Measurements from ENCODE around the gene SEPTIN7. TPM values are rescaled to one million over a fixed set of nuclear protein-coding genes. Genes with fewer than 3 reads are reported as not detected.

SEPTIN7 gene
- total RNA-seq, 3 donors from 2014 or later, result 166 to 181 (median 177) TPM

DNA sequence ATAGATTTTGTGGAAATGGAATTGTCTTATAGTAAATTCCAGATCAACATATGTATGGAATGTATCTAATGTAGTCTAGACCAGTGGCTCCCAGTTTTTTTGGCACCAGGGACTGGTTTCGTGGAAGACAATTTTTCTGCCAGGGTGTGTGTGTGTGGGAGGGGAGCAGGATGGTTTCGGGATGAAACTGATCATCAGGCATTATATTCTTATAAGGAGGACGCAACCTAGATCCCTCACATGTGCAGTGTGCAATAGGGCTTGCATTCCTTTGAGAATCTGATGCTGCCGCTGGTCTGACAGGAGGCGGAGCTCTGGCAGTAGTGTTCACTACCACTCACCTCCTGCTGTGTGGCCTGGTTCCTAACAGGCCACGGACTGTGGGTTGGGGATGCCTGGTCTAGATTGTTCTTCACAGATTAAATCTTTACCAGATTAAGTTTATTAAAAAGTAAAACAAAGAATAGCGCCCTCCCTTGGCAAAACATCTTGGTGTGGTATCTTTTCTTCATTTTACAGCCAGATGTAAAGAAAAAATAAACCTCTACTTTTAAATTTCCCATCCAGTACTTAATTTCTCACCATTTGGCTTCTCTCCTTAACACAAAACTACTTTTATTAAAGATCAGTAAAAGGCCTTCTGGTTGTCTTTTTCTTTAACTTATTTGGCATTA lies 48.4 kb downstream of the SEPTIN7 start:
- no peaks in the 10 kb centered on the region for H3K4me1 ChIP-seq
- DNase-seq (ENCODE audit: low spot score in 2 of 2), result no peak
- H3K36me3 ChIP-seq, result no peaks in the 10 kb centered on the region
- H3K9me3 ChIP-seq, result no peaks in the 10 kb centered on the region
- intact Hi-C loops (cut with DNase I; ENCODE audit: low total_unique reads), result no loop called here
- H3K4me3 ChIP-seq, result no peak overlapping the region
- no peak overlapping the region for H3K27ac ChIP-seq
- TF ChIP-seq POLR2AphosphoS5 (IDR thresholded peaks at IDR 0.05) (no peak), POLR2A (IDR thresholded peaks at IDR 0.05) (no peak), CTCF (IDR thresholded peaks at IDR 0.05) (no peak)
- no peaks in the 10 kb centered on the region for H3K27me3 ChIP-seq

GRCh38 chr7:35849954-35850353 lies 49.1 kb downstream of the SEPTIN7 start:
- TF ChIP-seq CTCF (IDR thresholded peaks at IDR 0.05) (no peak), POLR2A (IDR thresholded peaks at IDR 0.05) (no peak), POLR2AphosphoS5 (IDR thresholded peaks at IDR 0.05) (no peak)
- no peak for DNase-seq (ENCODE audit: low spot score in 2 of 2)
- H3K27ac ChIP-seq, result no peak overlapping the region
- no peaks in the 10 kb centered on the region for H3K9me3 ChIP-seq
- H3K36me3 ChIP-seq, result no peaks in the 10 kb centered on the region
- no peaks in the 10 kb centered on the region for H3K27me3 ChIP-seq
- no peaks in the 10 kb centered on the region for H3K4me1 ChIP-seq
- H3K4me3 ChIP-seq, result no peak overlapping the region
- intact Hi-C loops (cut with DNase I; ENCODE audit: low total_unique reads), result no loop called here

Other genes starting within 250 kb of the SEPTIN7 start
- 10 to 100 TPM; 31.1 to 39.7 (median 35.4) TPM for gene HERPUD2, start 105.9 kb upstream of the SEPTIN7 start, total RNA-seq